Activated CD8-positive, alpha-beta memory T cell treated with anti-CD3 and anti-CD28 coated beads, Interleukin-2, amount 50 U/mL, for 1 hour (primary cell): Measurements from ENCODE around the gene ELK4.

Experiments used
- DNase-seq: peaks from one replicate; pipeline ENCODE4 v3.0.0-alpha.2; 2020; ENCODE audit errors: extremely low read depth

ELK4 gene

GRCh38 chr1:205563927-205564441 is 67.8 kb downstream of the ELK4 start:
- DNase-seq: no peak

GRCh38 chr1:205561501-205562203 is 70.2 kb downstream of the ELK4 start:
- no peak for DNase-seq
